Measurements from ENCODE around the gene MED22.

DNA sequence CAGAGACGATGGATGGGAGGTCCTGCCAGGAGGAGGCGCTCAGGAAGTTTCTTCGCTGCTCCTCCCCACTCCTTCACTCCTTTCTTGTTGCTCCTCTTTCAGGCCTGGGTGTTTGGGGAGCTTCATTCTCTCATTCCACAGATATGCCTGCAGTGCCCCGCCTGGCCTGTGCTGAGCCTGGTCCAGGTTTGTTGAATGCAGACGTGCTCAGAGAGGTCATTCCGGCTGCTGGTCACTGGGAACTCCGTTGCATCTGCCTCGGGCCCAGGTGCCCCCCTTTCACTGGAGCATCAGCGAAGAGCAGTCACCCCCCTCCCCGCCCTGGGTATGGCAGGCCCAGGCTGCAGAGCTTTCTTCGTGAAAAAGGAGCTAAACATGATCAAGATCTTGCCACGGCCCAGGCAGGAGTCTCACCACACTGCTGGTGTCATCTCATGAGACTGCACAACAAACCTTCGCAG is 27.5 kb downstream of the MED22 start:
- TF ChIP-seq, protein P1, sequence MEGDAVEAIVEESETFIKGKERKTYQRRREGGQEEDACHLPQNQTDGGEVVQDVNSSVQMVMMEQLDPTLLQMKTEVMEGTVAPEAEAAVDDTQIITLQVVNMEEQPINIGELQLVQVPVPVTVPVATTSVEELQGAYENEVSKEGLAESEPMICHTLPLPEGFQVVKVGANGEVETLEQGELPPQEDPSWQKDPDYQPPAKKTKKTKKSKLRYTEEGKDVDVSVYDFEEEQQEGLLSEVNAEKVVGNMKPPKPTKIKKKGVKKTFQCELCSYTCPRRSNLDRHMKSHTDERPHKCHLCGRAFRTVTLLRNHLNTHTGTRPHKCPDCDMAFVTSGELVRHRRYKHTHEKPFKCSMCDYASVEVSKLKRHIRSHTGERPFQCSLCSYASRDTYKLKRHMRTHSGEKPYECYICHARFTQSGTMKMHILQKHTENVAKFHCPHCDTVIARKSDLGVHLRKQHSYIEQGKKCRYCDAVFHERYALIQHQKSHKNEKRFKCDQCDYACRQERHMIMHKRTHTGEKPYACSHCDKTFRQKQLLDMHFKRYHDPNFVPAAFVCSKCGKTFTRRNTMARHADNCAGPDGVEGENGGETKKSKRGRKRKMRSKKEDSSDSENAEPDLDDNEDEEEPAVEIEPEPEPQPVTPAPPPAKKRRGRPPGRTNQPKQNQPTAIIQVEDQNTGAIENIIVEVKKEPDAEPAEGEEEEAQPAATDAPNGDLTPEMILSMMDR (IDR thresholded peaks at IDR 0.05): no peak
- no peak for TF ChIP-seq POLR2AphosphoS5 (IDR thresholded peaks at IDR 0.05; ENCODE audit: low read depth, low read length)
